IPS-20b (cell line): ENCODE measurements around the gene RAB40C.
A peak's percentile ranks its signal among the peaks of the same experiment; 100 is the strongest.

ENCODE experiments used
- H3K27ac ChIP-seq: one replicate; pipeline ENCODE4 v1.5.1; 2013; ENCODE audit warnings: low read length
- H3K27me3 ChIP-seq: 2 replicates; pipeline ENCODE4 v1.6.1; 2013; ENCODE audit warnings: mild to moderate bottlenecking, low read length, inconsistent platforms; ENCODE audit not compliant: insufficient read depth
- H3K36me3 ChIP-seq: 2 replicates; pipeline ENCODE4 v1.6.1; 2013; ENCODE audit warnings: low read depth, mild to moderate bottlenecking, inconsistent platforms, low read length, moderate library complexity; ENCODE audit not compliant: insufficient read depth
- H3K4me1 ChIP-seq: 2 replicates; pipeline ENCODE4 v1.6.1; 2013; ENCODE audit warnings: mild to moderate bottlenecking, control low read depth, inconsistent platforms, low read length, moderate library complexity; ENCODE audit not compliant: insufficient read depth
- H3K4me3 ChIP-seq: 2 replicates; pipeline ENCODE4 v1.5.1; 2013; ENCODE audit warnings: mild to moderate bottlenecking, low read length, inconsistent platforms
- H3K9ac ChIP-seq: 2 replicates; pipeline ENCODE4 v1.6.1; 2013; ENCODE audit warnings: low read depth, mild to moderate bottlenecking, inconsistent platforms, low read length, moderate library complexity
- H3K9me3 ChIP-seq: 2 replicates; pipeline ENCODE4 v1.6.1; 2013; ENCODE audit warnings: mild to moderate bottlenecking, low read depth, low read length, inconsistent platforms; ENCODE audit not compliant: insufficient read depth

The RAB40C gene

DNA sequence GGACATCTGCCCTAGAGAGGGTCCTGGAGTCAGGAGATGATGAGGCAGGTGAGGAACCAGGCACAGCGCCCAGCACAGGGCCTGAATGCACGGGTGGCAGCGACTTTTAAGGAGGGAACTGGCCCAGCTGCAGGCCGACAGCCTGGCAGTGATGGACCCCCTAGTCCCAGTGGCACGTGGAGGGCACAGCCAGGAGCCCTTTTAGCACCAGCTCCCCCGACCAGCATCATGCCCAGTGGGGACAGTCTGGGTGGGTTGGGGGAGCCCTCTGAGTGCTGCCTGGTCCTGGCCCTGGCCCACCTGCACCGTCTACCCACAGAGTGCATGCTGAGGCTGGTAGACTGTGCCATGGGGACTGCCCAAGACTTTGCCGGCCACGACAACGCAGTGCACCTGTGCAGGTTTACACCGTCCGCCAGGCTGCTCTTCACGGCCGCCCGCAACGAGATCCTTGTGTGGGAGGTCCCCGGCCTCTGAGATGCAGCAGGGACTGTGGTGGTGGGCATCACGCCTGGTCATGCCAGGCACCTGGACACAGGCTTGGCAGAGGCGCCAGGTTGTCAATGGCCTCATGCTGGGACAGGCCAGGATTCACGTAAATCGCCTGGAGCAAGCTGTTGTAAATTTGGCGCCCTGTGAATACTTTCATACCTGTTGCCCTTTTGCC, 77.4 kb downstream of the RAB40C start:
- H3K27ac ChIP-seq, result no peak overlapping the region
- peaks cover 3% of the 10 kb centered on the region; the same call in 1 of the 2 replicates for H3K4me1 ChIP-seq
- no peaks in the 10 kb centered on the region for H3K9me3 ChIP-seq
- H3K27me3 ChIP-seq, result no peaks in the 10 kb centered on the region
- H3K4me3 ChIP-seq, result no peak overlapping the region
- H3K36me3 ChIP-seq, result peaks cover 31% of the 10 kb centered on the region
- no peak overlapping the region; the same call in 1 of the 2 replicates for H3K9ac ChIP-seq

DNA sequence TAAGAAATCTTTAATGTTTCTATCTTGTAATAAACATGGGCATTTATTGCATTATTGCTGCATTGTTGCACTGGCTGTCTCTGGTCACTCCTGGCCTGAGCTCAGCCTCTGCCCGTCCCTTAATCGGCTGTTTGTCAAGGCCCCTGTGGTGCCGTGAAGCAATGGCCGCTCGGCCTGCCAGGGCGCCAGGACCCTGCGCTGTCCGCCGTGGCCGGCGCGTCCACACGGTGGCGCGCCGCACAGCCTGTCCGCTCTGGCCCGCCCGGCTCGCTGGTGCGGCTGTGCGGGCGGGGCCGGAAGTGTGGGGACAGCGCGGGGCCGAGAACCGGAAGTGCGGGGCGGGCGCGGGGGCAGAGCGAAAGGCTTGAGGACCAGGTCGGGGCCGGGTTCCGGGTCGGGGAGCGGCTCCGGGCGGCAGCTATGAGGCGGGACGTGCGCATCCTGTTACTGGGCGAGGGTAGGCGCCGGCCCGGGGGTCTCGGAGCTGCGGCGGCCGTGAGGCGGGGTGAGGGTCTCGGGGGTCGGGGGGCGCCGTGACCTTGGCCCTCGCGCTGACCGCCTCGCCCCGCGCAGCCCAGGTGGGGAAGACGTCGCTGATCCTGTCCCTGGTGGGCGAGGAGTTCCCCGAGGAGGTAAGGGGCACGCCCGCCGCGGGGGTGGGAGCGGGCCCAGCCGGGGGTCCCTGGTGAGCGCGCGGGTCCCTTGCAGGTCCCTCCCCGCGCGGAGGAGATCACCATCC, 78.1 kb downstream of the RAB40C start, which contains the start of gene RHOT2:
Gene RHOT2, plus strand, starts transcription at position 353 of the 739 bp plus-strand sequence. Its CDS starts 68 bp downstream, at position 421.
- Histone ChIP-seq H3K27ac (no peak within 1 kb of the TSS), H3K9me3 (no peaks in the 10 kb centered on the region), H3K4me1 (peaks cover 3% of the 10 kb centered on the region; the same call in 1 of the 2 replicates), H3K9ac (peak within 1 kb of the TSS; percentile 89), H3K36me3 (peaks cover 38% of the 10 kb centered on the region), H3K27me3 (no peaks in the 10 kb centered on the region), H3K4me3 (peak within 1 kb of the TSS; percentile 87)

DNA sequence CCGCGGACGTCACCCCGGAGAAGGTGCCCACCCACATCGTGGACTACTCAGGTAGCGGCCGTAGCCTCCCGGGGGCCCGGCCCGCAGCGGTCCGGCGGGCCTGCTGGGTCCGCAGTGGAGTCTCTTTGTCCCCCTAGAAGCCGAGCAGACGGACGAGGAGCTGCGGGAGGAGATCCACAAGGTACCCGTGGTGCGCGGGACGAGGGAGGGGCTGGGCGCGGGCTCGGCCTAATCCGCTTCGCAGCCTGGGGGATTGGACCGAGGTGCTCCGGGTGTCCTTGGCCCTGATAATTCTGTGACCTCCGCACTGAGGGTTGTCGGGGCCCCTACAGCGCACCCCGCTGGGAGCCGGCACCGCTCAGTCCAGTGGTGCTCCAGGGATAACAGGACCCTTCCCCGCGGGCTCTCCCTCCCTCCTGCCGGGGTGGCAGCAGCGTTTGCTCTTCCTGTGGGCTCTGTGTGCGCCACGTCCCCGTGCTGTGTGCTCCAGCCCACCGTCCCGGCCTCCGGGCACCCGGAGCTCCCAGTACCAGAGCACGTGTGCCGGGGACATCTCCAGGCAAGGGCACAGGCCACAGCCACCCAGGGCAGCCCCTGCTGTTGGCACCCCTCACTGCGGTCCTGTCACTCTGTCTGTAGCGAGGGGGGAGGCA, 78.8 kb downstream of the RAB40C start:
- Histone ChIP-seq H3K36me3 (peaks cover 45% of the 10 kb centered on the region), H3K9ac (peak overlapping the region; percentile 89; the same call in 1 of the 2 replicates), H3K4me3 (peak overlapping the region; percentile 87), H3K4me1 (peaks cover 3% of the 10 kb centered on the region; the same call in 1 of the 2 replicates), H3K9me3 (no peaks in the 10 kb centered on the region), H3K27me3 (no peaks in the 10 kb centered on the region), H3K27ac (no peak overlapping the region)

DNA sequence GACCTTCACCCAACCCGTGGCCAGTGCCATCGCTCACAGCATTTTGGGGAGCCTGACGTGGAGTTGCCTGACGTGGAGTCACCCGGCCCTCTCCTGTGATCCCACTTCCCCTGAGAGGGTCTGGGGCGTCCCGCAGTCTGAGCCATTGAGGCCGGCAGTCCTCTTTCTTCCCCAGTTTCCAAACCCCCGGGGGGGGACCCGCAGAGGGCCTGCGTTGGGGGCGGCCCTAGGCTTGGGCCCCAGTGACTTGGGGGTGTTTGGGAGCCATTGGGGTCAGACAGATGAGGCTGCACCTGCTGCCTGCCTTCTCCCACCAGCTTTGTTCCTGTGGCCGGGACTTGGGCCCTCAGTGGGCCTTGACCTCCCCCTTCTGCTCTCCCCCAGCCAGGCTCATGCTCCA, 79.8 kb downstream of the RAB40C start:
- H3K4me1 ChIP-seq, result peaks cover 3% of the 10 kb centered on the region; the same call in 1 of the 2 replicates
- H3K27me3 ChIP-seq, result no peaks in the 10 kb centered on the region
- H3K4me3 ChIP-seq, result no peak overlapping the region
- H3K27ac ChIP-seq, result no peak overlapping the region
- H3K36me3 ChIP-seq, result peaks cover 49% of the 10 kb centered on the region
- no peaks in the 10 kb centered on the region for H3K9me3 ChIP-seq
- H3K9ac ChIP-seq, result no peak overlapping the region

DNA sequence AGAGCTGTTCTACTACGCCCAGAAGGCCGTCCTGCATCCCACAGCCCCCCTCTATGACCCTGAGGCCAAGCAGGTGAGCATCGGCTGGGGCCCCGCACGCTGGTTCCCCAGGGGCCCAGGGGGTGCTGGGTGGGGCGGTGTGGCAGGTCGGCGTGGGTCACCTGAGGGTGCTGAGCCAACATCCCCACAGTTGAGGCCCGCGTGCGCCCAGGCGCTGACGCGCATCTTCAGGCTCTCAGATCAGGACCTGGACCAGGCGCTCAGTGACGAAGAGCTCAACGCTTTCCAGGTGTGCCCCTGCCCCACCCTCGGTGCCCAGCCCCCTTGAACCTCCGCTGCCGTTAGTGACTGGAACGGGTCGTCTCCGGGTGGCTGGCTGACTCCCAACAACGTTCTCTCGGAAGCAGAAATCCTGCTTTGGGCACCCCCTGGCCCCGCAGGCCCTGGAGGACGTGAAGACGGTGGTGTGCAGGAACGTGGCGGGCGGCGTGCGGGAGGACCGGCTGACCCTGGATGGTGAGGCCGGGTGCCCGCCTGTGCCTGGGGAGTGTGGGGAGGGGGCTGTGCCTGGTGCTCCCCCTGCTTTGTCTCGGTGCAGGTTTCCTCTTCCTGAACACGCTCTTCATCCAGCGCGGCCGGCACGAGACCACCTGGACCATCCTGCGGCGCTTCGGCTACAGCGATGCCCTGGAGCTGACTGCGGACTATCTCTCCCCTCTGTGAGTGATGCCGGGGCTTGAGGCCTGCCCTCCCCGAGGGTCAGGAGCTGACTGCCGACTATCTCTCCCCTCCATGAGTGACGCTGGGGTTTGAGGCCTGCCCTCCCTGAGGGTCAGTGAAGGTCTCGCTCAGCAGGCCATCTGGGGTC, 80.9 kb downstream of the RAB40C start:
- Histone ChIP-seq H3K9me3 (no peaks in the 10 kb centered on the region), H3K4me1 (peaks cover 7% of the 10 kb centered on the region; the same call in 1 of the 2 replicates), H3K36me3 (peaks cover 49% of the 10 kb centered on the region), H3K9ac (no peak overlapping the region), H3K4me3 (no peak overlapping the region), H3K27me3 (peaks cover 8% of the 10 kb centered on the region; the same call in 1 of the 2 replicates), H3K27ac (no peak overlapping the region)

DNA sequence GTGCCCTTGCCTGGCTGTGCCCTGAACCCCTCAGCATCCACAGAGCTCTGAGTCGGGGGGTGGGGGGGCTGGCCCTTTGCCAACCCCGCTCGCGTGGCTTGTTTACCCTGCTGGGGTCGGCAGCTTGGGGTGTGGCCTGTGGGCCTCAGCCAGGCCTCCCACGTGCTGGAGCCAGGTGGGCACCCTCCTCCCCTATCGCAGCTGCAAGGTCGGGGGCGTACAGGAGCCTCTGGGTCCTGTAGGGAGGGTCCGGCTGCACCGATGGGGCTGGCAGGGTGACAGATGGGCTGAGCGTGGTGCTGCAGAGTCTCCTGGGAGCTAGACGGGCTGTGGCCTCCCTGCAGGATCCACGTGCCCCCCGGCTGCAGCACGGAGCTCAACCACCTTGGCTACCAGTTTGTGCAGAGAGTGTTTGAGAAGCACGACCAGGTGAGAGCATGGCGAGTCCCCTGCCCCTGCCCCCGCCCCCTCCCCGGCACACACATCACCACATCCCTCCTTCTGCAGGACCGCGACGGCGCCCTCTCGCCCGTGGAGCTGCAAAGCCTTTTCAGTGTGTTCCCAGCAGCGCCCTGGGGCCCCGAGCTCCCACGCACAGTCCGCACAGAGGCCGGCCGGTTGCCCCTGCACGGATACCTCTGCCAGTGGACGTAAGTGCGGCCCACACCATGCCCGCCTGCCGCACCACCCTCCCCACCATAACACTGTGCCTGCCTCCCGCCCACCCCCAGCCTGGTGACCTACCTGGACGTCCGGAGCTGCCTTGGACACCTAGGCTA, 81.7 kb downstream of the RAB40C start:
- Histone ChIP-seq H3K4me3 (no peak overlapping the region), H3K27me3 (peaks cover 15% of the 10 kb centered on the region; the same call in 1 of the 2 replicates), H3K9ac (no peak overlapping the region), H3K4me1 (peaks cover 7% of the 10 kb centered on the region; the same call in 1 of the 2 replicates), H3K9me3 (no peaks in the 10 kb centered on the region), H3K36me3 (peaks cover 49% of the 10 kb centered on the region), H3K27ac (no peak overlapping the region)

DNA sequence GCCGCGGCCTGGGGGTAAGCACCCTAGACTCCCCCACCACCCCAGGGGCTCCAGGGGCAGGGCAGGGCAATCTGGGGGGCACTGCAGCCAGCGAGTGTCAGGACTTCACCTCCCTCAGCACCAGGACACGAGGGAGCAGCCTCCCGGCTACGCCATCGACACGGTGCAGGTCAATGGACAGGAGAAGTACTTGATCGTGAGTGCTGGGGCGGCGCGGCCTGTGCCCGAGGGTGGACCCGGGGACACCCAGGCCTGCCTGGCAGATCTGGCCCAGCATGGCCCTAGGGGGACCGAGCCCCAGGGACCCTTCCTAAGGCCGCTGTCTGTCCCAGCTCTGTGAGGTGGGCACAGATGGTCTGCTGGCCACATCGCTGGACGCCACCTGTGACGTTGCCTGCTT, 82.5 kb downstream of the RAB40C start:
- Histone ChIP-seq H3K36me3 (peaks cover 49% of the 10 kb centered on the region), H3K4me1 (peaks cover 7% of the 10 kb centered on the region; the same call in 1 of the 2 replicates), H3K9ac (no peak overlapping the region), H3K27me3 (peaks cover 15% of the 10 kb centered on the region; the same call in 1 of the 2 replicates), H3K27ac (no peak overlapping the region), H3K9me3 (no peaks in the 10 kb centered on the region), H3K4me3 (no peak overlapping the region)

DNA sequence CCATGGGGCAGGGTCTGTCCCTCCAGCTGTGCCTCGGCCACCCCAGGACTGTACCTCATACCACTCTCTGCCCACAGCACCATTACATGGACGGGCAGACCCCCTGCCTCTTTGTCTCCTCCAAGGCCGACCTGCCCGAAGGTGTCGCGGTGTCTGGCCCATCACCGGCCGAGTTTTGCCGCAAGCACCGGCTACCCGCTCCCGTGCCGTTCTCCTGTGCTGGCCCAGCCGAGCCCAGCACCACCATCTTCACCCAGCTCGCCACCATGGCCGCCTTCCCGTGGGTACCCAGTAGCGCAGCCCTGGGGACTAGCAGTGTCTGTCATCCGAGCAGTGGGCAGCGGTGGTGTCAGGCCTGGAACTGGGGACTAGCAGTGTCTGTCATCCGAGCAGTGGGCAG, 83.0 kb downstream of the RAB40C start:
- no peak overlapping the region for H3K4me3 ChIP-seq
- H3K36me3 ChIP-seq, result peaks cover 49% of the 10 kb centered on the region
- H3K9me3 ChIP-seq, result no peaks in the 10 kb centered on the region
- H3K4me1 ChIP-seq, result peaks cover 3% of the 10 kb centered on the region; the same call in 1 of the 2 replicates
- no peak overlapping the region for H3K27ac ChIP-seq
- no peak overlapping the region for H3K9ac ChIP-seq
- H3K27me3 ChIP-seq, result peaks cover 15% of the 10 kb centered on the region; the same call in 1 of the 2 replicates

DNA sequence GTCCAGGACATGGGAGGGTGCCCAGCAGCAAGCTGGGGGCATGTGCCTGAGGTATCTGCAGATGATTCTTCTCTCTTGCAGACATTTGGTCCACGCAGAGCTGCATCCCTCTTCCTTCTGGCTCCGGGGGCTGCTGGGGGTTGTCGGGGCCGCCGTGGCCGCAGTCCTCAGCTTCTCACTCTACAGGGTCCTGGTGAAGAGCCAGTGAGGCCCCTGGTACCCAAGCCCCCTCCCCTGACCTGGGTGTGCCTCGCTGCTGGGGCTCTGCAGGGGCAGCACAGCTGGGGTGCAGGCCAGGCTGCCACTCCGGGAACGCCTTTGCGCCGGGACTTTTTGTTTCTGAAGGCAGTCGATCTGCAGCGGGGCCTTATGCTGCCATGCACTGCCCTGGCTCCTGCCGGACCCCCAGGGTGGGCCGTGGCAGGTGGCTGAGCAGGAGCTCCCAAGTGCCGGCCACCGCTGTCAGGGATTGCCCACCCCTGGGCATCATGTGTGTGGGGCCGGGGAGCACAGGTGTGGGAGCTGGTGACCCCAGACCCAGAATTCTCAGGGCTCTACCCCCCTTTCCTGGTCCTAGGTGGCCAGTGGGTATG, 83.6 kb downstream of the RAB40C start:
- no peak overlapping the region for H3K9ac ChIP-seq
- H3K36me3 ChIP-seq, result peaks cover 49% of the 10 kb centered on the region
- no peak overlapping the region for H3K27ac ChIP-seq
- H3K9me3 ChIP-seq, result no peaks in the 10 kb centered on the region
- peaks cover 3% of the 10 kb centered on the region; the same call in 1 of the 2 replicates for H3K4me1 ChIP-seq
- H3K27me3 ChIP-seq, result peaks cover 15% of the 10 kb centered on the region; the same call in 1 of the 2 replicates
- H3K4me3 ChIP-seq, result no peak overlapping the region

DNA sequence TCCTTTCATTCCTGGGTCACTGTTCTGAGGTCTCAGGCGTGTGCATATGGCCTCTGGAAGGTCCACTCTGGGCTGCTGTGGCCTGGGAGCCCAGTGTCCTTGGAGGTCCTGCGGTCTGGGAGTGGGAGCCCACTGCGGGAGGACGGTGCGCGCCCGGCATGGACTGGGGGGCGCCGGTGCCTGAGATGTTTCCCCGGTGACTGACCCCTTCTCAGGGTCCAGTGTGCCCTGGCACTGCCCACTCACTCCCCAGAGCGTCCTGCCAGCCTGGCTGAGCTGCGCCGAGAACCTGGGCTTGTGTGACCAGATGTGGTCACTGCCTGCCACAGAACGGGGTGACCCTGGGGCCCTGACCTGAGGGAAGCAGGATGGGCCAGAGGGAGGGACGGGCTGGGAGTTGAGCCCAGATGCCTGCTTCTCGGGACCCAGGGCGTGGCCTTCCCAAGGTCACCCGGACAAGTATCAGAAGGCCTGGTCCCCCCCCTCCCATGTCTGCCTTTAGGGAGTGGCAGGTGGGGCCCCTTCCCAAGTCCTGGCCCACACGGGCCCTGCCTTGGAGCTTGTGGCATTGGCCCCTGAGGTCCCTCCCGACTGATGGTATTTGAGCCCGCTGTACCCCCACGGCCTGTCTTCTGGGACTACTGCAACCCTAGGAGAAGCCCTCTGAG, 84.5 kb downstream of the RAB40C start:
- H3K4me1 ChIP-seq, result peaks cover 3% of the 10 kb centered on the region; the same call in 1 of the 2 replicates
- H3K9ac ChIP-seq, result no peak overlapping the region
- H3K36me3 ChIP-seq, result peaks cover 45% of the 10 kb centered on the region
- H3K27ac ChIP-seq, result no peak overlapping the region
- H3K27me3 ChIP-seq, result peaks cover 15% of the 10 kb centered on the region; the same call in 1 of the 2 replicates
- H3K9me3 ChIP-seq, result no peaks in the 10 kb centered on the region
- H3K4me3 ChIP-seq, result peak overlapping the region; percentile 69; the same call in 1 of the 2 replicates
